ENCODE data around the gene TBC1D10A. TPM values are rescaled to one million over a fixed set of nuclear protein-coding genes. Genes with fewer than 3 reads are reported as not detected.

The TBC1D10A gene
- polyA plus RNA-seq, 1 donor (not counting 4 experiments of a cell fraction or from before 2014, with no cell fraction given) = 17.8 TPM

GRCh38 chr22:30272781-30273601 is 53.8 kb downstream of the TBC1D10A start:
- FAIRE-seq (no peak), DNase-seq (ENCODE audit: low read depth, low spot score) (no peak)
- Histone ChIP-seq H3K27me3 (ENCODE audit: control insufficient read depth, extremely low read depth, insufficient read depth, low read length) (no peaks in the 10 kb centered on the region), H4K20me1 (ENCODE audit: control insufficient read depth, extremely low read depth, insufficient read depth, low read length) (no peaks in the 10 kb centered on the region), H3K27ac (ENCODE audit: control insufficient read depth, insufficient read depth, low read length) (no peak overlapping the region), H3K4me2 (ENCODE audit: control insufficient read depth, extremely low read depth, insufficient read depth, low read depth, low read length) (no peak overlapping the region), H3K9me1 (ENCODE audit: control insufficient read depth, extremely low read depth, insufficient read depth, low read length) (no peaks in the 10 kb centered on the region), H2AFZ (ENCODE audit: control insufficient read depth, low read length) (no peak overlapping the region), H3K4me1 (ENCODE audit: control insufficient read depth, extremely low read depth, insufficient read depth, low read length) (peaks cover 11% of the 10 kb centered on the region), H3K36me3 (ENCODE audit: control insufficient read depth in 2 of 2, extremely low read depth in 1 of 2, insufficient read depth in 2 of 2, low read length in 2 of 2) (no peaks in the 10 kb centered on the region), H3K9me3 (ENCODE audit: control insufficient read depth, low read depth, low read length) (no peaks in the 10 kb centered on the region), H3K9ac (ENCODE audit: control insufficient read depth, extremely low read depth, insufficient read depth, low read length) (no peak overlapping the region), H3K79me2 (ENCODE audit: control insufficient read depth, insufficient read depth, low read length) (no peaks in the 10 kb centered on the region), H3K4me3 (ENCODE audit: control insufficient read depth in 2 of 3, extremely low read depth in 1 of 3, insufficient read depth in 2 of 3, low read depth in 1 of 3, low read length in 3 of 3) (no peak overlapping the region)
- no peak for TF ChIP-seq EZH2 (IDR thresholded peaks at IDR 0.05; ENCODE audit: low read length)
- TF ChIP-seq CTCF (optimal IDR thresholded peaks at IDR 0.05 in 1 of 3, IDR thresholded peaks at IDR 0.05 in 1 of 3, conservative IDR thresholded peaks at IDR 0.05 in 1 of 3; ENCODE audit: extremely low read depth in 1 of 3, insufficient read depth in 2 of 3, low read length in 3 of 3) = no peak
- dilution Hi-C loops (cut with MboI; ENCODE audit: extremely low pct_ligation_motif_present, low sequenced_read_pairs) = no loop called here

GRCh38 chr22:30270832-30271231 is 55.9 kb downstream of the TBC1D10A start:
- Histone ChIP-seq H3K4me1 (ENCODE audit: control insufficient read depth, extremely low read depth, insufficient read depth, low read length) (no peaks in the 10 kb centered on the region), H4K20me1 (ENCODE audit: control insufficient read depth, extremely low read depth, insufficient read depth, low read length) (no peaks in the 10 kb centered on the region), H3K36me3 (ENCODE audit: control insufficient read depth in 2 of 2, extremely low read depth in 1 of 2, insufficient read depth in 2 of 2, low read length in 2 of 2) (no peaks in the 10 kb centered on the region), H3K27me3 (ENCODE audit: control insufficient read depth, extremely low read depth, insufficient read depth, low read length) (no peaks in the 10 kb centered on the region), H3K4me3 (ENCODE audit: control insufficient read depth in 2 of 3, extremely low read depth in 1 of 3, insufficient read depth in 2 of 3, low read depth in 1 of 3, low read length in 3 of 3) (no peak overlapping the region), H3K27ac (ENCODE audit: control insufficient read depth, insufficient read depth, low read length) (no peak overlapping the region), H2AFZ (ENCODE audit: control insufficient read depth, low read length) (no peak overlapping the region), H3K79me2 (ENCODE audit: control insufficient read depth, insufficient read depth, low read length) (no peaks in the 10 kb centered on the region), H3K9me3 (ENCODE audit: control insufficient read depth, low read depth, low read length) (no peaks in the 10 kb centered on the region), H3K4me2 (ENCODE audit: control insufficient read depth, extremely low read depth, insufficient read depth, low read depth, low read length) (no peak overlapping the region), H3K9me1 (ENCODE audit: control insufficient read depth, extremely low read depth, insufficient read depth, low read length) (no peaks in the 10 kb centered on the region), H3K9ac (ENCODE audit: control insufficient read depth, extremely low read depth, insufficient read depth, low read length) (no peak overlapping the region)
- TF ChIP-seq CTCF (optimal IDR thresholded peaks at IDR 0.05 in 1 of 3, IDR thresholded peaks at IDR 0.05 in 1 of 3, conservative IDR thresholded peaks at IDR 0.05 in 1 of 3; ENCODE audit: extremely low read depth in 1 of 3, insufficient read depth in 2 of 3, low read length in 3 of 3) (no peak), EZH2 (IDR thresholded peaks at IDR 0.05; ENCODE audit: low read length) (no peak)
- dilution Hi-C loops (cut with MboI; ENCODE audit: extremely low pct_ligation_motif_present, low sequenced_read_pairs) = no loop called here
- FAIRE-seq = no peak
- DNase-seq (ENCODE audit: low read depth, low spot score) = no peak

Data from keratinocyte (primary cell).